GM19468 (cell line): ENCODE measurements around the gene HMG20A.

Experiments used
- ATAC-seq: cut with Tn5 transposase; IDR thresholded peaks from one replicate; pipeline ENCODE4 v1.9.1; 2021; ENCODE audit warnings: mild to moderate bottlenecking, moderate library complexity, moderate number of reproducible peaks; ENCODE audit not compliant: unreplicated experiment; ENCODE audit errors: extremely low read depth

The HMG20A gene

DNA sequence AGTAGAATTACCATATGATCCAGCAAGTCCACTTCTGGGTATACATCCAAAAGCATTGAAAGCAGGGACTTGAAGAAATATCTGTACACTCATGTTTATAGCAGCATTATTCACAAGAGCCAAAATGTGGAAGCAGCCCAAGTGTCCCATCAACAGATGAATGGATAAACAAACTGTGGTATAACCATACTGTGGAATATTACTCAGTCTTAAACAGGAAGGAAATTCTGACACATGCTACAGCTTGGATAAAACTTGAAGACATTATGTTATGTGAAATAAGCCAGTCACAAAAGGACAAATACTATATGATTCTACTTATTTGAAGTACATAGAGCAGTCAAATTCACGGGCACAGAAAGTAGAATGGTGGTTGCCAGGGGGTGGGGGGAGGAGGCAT is 91.2 kb downstream of the HMG20A start:
- ATAC-seq: no peak

DNA sequence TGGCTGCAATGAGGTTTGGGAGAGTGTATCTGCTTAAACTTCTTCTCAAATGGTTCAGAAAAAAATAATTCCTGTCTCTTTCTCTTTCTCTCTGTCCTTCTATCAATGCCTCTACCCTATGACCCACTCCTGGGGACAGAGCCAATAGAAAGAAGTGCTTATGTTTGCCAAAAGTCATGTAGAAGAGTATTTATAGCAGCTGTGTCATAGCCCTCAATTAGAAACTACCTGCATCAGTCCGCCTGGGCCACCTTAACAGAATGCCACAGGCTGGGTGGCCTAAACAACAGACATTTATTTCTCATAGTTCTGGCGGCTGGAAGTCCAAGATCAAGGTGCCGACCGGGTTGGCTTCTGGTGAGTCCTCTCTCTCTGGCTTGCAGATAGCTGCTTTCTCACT is 92.5 kb downstream of the HMG20A start:
- ATAC-seq: no peak

DNA sequence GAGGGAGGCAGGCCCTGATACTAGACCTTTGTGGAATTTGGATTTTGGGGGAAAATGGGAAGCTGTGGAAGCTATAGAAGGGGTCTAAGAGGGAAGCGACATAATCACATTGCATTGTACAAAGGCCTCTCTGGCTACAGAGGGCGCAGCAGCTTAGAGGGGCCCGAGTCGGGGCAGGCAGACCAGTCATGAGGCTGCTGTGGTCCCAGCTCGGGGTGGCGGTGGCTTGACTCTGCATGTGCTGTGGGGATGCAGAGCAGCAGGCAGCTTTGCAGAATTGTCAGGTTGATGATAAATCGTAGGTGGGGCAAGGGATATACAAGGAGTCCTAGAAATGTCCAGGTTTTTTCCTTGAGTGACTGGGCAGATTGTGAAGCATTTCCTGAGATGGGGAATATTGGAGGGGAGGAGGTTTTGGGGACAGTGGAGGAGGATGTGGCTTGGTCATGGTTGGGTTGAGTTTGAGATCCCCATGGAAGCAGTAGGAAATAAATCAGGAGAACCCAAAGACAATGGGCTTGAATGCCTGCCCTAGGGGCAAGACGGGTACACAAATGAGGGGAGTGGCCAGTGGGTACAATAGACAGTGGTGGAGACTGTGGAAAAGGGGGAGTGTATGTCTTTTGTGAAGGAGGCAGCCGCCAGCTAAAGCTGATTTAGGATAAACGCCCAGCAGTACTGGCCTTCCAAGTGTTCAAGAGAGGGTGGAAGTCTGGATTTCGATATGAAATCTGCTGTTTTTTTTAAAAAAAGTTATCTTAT is 94.1 kb downstream of the HMG20A start:
- no peak for ATAC-seq

DNA sequence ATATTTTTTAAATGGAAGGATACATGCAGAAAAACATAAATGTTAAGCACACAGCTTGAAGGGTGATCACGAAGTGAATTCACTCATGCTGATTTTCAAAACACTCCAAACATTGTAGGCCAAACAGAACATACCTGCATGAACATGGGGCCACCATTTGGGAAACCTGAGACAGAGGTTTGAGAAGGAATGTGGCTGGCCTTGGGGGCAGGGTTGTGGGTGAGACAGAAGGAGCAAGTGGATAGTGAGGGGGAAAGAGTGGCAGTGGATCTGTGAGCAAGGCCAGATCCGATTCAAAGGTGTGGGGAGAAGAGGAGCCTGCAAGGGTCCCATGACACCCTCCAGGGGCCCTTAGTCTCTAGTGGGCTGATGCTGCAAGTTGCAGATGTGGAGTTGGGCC is 94.9 kb downstream of the HMG20A start:
- no peak for ATAC-seq

DNA sequence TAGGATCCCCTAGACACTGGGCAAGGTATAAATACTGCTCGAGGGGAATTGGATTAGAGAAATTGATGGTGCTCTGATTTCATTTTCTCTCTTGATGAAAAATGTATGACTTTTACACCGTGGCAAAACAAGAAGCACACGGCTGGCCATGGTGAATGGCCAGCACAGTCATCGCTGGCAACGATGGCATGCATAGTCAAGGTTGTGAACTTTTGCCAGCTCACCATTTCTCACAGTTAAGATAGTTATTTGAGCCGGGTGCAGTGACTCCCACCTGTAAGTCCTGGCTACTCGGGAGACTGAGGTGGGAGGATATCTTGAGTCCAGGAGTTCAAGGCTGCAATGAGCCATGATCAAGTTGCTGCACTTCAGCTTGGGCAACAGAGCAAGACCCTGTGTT is 95.4 kb downstream of the HMG20A start:
- ATAC-seq: no peak

DNA sequence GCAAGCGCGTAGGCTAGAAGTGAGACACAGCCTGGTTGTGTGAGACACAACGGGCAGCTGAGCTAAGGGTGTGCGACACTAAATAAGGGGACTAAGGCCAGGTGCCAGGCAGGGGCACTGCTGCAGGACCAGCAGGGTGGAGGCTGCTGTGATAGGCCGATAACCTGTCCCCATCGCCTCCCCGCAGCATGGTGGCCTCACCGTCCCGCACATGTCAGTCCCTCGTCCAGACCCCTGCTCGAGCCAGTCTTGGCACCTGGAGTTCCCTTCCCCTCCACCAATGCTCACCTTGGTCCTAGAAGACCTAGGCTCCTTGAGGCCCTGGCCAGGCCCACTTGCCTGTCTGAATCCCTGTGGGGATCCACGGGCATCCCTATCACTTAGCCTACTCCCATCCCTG is 96.1 kb downstream of the HMG20A start:
- ATAC-seq: no peak

DNA sequence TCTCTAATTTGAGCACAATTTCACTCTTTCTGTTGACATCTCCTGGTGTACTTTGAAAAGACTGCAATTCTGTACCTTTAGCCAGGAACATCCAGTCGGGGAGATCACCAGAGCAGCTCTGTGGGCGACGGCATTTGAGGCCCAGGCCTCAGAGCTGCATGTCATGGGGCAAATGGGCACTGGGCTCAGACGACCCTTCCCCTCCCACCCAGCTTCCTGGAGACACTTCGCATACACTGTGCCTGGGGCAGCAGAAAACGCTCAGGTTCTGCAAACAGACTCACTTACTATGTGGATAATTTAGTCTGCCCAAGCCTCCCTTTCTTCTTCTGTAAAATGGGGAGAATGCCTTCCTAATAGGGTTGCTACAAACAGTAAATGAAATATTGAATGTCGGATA is 96.9 kb downstream of the HMG20A start:
- ATAC-seq: no peak

DNA sequence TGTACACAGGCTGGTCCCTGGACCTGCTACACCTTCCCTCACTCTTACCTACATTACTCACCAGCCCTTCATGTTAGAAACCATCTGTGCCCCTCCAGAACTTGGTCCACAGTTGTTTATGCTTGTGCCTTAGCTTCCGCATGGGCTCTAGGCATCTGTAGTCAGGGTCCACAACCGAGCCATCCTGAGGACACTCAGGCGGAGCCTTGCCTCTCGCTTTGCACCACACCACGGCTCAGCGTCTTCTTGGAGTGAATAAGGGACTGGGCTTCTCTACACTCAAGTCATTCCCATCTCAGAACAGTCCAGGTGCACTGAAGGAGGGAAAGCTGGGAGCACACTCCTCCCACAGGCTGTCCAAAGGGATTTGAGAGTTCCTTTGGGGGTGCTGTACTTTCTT is 97.8 kb downstream of the HMG20A start:
- no peak for ATAC-seq

DNA sequence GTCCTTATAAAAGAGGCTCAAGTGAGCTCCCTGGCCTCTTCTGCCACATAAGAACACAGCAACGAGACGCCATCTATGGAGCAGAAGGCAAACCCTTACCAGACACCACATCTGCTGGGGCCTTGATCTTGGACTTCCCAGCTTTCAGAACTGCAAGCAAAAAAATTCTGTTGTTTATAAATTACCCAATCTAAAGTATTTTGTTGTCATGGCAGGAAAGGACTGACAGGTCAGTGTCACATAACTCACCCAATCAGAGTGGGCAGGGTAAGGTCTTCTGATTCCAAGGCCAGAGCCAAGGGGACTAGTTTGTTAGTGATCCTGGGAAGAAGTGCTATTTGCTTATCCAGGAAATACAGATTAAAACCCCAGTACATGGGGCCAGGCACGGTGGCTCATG is 98.9 kb downstream of the HMG20A start:
- no peak for ATAC-seq

DNA sequence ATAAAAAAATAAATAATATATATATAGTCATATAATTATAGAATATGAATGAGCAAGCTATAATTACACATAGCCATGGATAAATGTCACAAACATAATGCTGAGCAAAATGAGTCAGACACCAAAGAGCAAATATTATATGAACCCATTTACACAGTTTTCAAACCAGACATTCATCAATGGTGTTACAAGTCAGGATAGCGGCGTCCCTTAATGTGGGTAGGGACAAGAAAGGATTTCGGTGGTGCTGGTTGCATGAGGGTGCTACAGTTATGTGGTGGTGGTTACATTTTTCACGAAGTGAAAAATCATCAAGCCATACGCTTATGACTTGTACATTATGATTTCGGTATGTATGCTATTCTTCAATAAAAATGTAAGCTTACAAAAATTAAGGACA is 100.5 kb downstream of the HMG20A start:
- ATAC-seq: no peak

DNA sequence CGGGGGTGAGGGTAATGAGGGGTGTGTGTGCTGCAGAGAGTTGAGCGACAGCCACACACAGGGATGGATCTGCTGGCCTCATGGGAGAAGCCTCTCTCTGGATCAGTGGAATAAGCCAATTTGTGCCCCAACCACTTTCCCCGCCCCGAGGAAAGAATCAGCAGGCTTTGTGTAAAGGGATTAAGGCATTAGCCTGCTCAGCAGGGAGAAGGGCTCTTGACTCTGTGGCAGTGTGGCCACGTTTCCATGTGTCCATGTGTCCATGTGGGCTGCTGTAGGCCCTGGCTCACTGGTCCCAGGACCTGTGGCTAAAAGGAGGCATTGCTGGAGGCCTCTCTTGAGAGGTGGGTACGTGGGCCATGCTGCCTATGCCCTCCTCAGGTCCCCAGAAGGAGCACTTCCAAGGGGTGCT is 104.7 kb downstream of the HMG20A start:
- no peak for ATAC-seq

DNA sequence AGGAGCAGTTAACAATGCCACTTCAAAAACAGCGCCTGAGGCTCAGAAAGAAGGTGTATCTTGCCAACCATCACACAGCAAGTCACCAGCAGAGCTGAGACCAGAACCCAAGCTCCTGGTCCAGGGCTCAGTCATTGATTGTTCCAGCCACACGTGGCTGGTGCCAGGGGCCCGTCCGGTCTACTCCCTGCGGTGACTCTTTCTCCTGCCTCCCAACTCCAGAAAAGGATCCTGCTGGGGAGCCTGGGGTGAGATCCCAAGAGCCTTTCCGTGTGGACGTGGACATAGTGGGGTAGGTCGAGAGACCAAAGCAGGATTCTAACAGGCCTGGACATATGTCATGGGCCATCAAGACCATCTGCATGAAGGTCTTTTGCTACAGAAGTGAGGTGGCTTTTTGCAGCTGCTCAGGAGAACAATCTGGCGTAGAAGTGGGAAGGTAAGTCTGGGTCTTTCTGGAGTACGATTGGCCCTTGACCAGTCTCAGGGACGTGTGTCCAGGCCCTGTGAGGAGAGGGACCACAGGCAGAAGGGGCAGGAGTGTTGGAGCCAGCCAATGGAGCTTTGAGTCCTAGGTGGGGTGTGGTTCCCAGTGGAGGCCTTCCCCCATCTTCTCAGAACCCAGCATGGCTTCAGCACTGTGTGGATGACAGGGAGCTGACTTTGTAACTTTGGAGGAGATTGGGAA is 105.4 kb downstream of the HMG20A start:
- no peak for ATAC-seq

DNA sequence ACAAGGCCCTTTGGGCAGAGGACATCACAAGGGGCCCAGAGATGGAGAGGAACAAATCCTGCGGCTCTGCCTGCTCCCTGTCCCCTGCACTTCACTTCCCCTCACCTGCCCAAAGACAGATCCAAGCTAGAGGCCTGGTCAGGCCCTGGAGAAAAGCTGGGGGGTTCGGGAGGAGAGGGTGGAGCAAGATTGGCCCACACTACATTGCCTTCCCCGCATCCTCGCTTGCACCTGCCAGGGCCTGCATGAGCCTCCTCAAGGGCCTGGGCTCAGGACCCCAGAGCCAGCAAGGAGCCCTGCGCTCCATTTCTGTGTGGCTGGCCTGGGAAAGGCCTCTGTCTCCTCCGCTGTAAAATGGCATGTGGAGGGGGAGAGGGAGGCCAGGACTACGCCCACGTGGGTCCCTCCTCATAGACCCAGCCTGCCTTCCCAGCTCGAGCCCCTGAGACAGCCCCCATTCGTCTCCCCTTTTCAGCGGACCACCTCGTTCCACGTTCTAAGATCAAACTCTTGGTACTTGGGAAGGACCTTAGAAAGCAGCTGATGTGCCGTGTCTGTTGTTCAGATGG is 106.0 kb downstream of the HMG20A start:
- no peak for ATAC-seq

DNA sequence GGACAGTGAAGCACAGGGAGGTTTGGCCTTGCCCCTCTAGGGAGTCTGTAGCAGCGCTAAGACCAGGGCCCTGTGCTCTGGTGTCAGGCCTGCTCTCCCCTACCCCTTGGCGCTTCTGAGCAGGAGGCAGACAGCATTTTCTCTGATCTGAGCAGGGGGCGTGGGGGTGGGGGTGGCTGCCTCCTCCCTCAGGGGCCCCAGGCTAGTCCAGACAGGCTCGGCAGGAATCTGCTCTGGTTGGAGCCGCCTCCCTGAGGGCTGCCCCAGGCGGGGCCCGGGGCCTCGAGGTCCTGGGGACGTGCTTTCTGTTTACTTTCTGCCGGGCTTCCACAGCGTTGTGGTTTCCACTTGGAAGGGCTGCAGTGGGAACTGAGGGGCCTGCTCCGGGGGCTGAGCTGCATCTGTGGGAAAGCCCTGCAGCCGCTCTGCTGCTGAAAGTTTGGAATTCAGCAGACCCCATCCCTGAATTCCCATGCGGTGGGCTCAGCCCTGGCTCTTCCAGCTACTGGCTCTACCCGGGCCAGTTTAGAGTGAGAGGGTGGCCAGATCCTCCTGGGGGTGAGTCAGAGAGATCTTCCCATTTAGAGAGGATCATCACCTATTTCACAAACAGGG is 106.6 kb downstream of the HMG20A start:
- ATAC-seq: no peak

DNA sequence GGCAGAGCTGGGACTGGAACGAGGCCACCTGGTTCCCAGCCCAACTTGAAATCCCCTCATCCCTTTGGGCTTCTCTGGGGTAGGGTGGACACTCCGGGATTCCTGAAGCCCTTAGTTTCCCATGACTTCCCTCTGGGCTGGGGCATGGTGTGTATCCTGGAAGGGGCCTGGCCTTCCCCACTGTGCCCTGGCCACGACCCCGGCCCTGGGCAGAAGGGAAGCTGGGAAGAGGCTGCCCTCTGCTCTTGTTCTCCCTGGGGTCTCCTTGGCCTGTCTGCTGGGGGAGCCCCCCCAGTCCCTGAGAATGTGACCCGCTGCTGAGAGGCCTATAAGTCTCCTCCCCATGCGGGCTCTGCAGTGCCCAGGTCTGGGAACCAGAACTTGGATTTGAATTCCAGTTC is 107.1 kb downstream of the HMG20A start:
- no peak for ATAC-seq

DNA sequence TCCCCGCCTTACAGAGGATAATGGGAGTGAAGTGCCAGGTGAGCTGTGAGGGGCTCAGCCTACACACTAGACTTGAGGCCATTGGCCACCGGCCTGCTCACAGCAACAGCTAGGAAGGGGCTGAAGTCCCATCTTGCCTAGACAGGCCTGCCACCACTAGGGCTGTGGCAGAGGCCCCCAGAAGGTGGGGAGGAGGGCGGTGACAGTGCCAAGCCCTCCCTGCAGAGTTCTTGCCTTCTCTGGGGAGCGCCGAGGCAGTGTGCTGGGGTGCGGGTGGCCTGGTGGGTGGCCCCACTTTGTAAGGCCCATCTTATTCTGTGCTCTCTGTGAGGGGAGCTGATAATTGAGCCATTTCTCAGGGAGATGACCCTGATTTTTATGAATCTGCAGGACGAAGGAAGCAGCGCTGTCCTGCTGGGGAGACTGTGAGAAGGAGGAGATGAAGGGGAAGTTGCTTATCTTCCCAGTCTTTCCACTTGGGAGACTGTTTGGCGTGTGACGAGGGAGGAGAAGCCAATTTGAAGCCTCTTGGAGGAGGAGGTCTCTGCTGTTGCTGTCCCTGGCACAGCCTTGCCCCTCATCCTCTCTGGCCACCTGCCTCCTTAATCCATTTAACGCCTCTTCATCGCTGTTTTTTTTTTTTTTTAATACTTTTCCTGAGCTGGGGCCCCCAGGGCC is 107.7 kb downstream of the HMG20A start:
- no peak for ATAC-seq

DNA sequence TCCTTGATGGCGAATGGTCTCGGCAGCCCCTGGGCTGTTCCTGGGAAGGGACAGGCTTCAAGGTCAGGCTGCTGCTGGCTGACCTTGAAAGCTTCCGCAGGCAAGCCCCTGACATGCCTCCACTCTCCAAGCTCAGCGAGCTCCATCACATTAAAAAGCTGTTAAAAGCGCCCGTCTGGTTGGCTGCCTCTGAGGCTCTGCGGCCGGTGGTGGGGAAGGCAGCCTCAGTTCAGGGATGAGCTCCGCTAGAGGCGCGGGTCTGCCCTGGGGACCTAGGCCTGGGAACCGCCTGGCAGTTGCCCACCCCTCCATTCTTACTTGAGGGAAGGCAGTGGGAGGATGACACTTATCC is 108.3 kb downstream of the HMG20A start:
- ATAC-seq: no peak

DNA sequence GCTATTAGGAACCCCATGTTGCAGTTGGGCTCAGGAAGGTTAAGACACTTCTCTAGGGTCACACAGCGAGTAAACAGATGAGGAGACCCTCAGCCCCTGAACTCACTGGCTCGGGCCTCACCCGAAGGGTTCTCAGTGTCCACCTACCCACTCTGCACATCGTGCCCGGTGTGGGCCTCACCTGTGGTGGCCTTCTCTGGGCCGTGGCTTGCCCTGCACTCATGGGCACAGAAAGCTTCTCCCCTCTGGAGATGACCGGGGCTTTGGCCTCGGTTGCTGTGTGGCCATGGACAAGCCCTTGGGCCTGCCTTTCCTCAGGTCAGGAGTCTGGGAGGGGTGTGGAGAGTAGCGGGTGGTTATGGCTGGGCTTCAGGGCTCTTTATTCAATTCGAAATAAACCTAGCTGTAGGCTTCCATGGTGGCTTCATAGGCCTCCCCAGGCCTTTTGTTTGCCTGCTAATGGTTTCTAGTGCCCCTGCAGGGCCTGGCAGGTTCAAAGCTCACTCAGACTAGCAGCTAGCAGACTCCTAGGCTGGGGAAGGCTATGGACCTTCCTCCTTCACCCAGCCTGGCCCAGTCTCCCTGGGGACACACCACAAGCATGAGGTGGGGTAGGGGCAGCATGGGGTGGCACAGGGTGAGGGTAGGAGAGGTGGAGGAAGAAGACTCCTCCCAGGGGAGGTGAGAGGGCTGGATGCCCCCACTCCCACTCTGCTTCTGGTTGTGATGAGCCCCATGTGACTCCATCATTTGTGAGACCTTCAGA is 108.9 kb downstream of the HMG20A start:
- ATAC-seq: no peak

DNA sequence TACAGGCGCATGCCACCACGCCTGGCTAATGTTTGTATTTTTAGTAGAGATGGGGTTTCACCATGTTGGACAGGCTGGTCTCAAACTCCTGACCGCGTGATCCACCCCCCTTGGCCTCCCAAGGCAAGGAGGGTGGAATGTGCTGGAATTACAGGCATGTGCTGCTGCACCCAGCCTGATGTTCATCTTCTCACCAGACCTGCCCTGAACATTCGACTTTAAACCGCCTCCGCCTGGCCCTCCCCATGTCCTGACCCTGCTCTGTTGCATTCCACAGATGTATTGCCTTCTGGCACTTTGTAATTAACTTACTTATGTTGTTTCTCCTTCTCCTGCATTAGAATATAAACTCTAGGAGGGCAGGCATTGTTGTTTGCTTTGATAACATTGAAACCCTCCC is 109.9 kb downstream of the HMG20A start:
- no peak for ATAC-seq
